CD14-positive monocyte (primary cell): ENCODE results near the gene PKHD1. TPM values are rescaled to one million over a fixed set of nuclear protein-coding genes. Genes with fewer than 3 reads are reported as not detected.

ENCODE experiments used
- DNase-seq, 3 donors: peaks; one replicate each; pipeline ENCODE4 v3.0.0-alpha.2; 2011 to 2022
- H2AFZ ChIP-seq: 2 replicates; pipeline ENCODE4 v1.6.0; 2012; ENCODE audit warnings: mild to moderate bottlenecking, low read depth, low read length, inconsistent platforms; ENCODE audit not compliant: insufficient read depth, poor library complexity, severe bottlenecking
- H3K27ac ChIP-seq, 2 donors: 1 replicate in 1 of 2; 2 replicates in 1 of 2; pipeline ENCODE4 v1.5.1; 2012 to 2013; ENCODE audit warnings: low read length in 2 of 2, control low read depth in 1 of 2, inconsistent platforms in 1 of 2, low read depth in 1 of 2, mild to moderate bottlenecking in 1 of 2
- H3K27me3 ChIP-seq, 2 donors: one replicate each; pipeline versions ENCODE4 v1.6.0 to v1.6.1; 2011 to 2013; ENCODE audit warnings: low read length in 2 of 2; ENCODE audit not compliant: control insufficient read depth in 2 of 2, insufficient read depth in 2 of 2
- H3K36me3 ChIP-seq, 2 donors: replicated peaks in 1 of 2; 1 replicate in 1 of 2; 2 replicates in 1 of 2; pipeline versions ENCODE4 v1.5.1 to v1.6.1; 2012 to 2013; ENCODE audit warnings: low read length in 2 of 2, control low read depth in 1 of 2, inconsistent platforms in 1 of 2, mild to moderate bottlenecking in 1 of 2; ENCODE audit not compliant: insufficient read depth in 2 of 2, control insufficient read depth in 1 of 2
- H3K4me1 ChIP-seq, 2 donors: 1 replicate in 1 of 2; 2 replicates in 1 of 2; pipeline versions ENCODE4 v1.5.1 to v1.6.1; 2012 to 2013; ENCODE audit warnings: low read length in 2 of 2, control low read depth in 1 of 2, inconsistent platforms in 1 of 2, mild to moderate bottlenecking in 1 of 2, moderate library complexity in 1 of 2; ENCODE audit not compliant: insufficient read depth in 2 of 2, control insufficient read depth in 1 of 2
- H3K4me2 ChIP-seq: replicated peaks from 2 replicates; pipeline ENCODE3; 2012; ENCODE audit warnings: low read length, moderate library complexity, mild to moderate bottlenecking; ENCODE audit not compliant: poor library complexity, severe bottlenecking; ENCODE audit errors: extremely low read depth
- H3K4me3 ChIP-seq, 3 experiments: fragments of 200-600 bp in 1 of 3; sonication (generic) in 1 of 3; replicated peaks in 1 of 3; 1 replicate in 2 of 3; 2 replicates in 1 of 3; pipeline ENCODE4 v1.5.1; 2011 to 2013; ENCODE audit warnings: low read length in 3 of 3, mild to moderate bottlenecking in 3 of 3, control low read depth in 2 of 3, low read depth in 2 of 3, inconsistent platforms in 1 of 3, moderate library complexity in 1 of 3
- H3K79me2 ChIP-seq: 2 replicates; pipeline ENCODE4 v1.6.0; 2012; ENCODE audit warnings: mild to moderate bottlenecking, control low read depth, inconsistent platforms, low read length, moderate library complexity; ENCODE audit not compliant: insufficient read depth
- H3K9ac ChIP-seq: 2 replicates; pipeline ENCODE4 v1.6.0; 2017; ENCODE audit warnings: low read length, mild to moderate bottlenecking; ENCODE audit not compliant: insufficient read depth, poor library complexity, severe bottlenecking
- H3K9me3 ChIP-seq, 2 donors: replicated peaks in 1 of 2; 1 replicate in 1 of 2; 2 replicates in 1 of 2; pipeline versions ENCODE4 v1.5.1 to v1.6.1; 2012 to 2013; ENCODE audit warnings: low read length in 2 of 2, control low read depth in 1 of 2; ENCODE audit not compliant: control insufficient read depth in 1 of 2, insufficient read depth in 1 of 2
- H4K20me1 ChIP-seq: 2 replicates; pipeline ENCODE4 v1.6.0; 2012; ENCODE audit warnings: mild to moderate bottlenecking, low read length, control low read depth, moderate library complexity; ENCODE audit not compliant: insufficient read depth
- H3K27ac Mint-ChIP-seq, 7 donors: one replicate each; pipeline ENCODE4 v1.8.0; 2020; ENCODE audit warnings: mild to moderate bottlenecking in 7 of 7, mixed read lengths in 7 of 7, moderate library complexity in 6 of 7, inconsistent platforms in 2 of 7
- H3K27me3 Mint-ChIP-seq, 3 donors: one replicate each; pipeline ENCODE4 v1.8.0; 2021 to 2022; ENCODE audit warnings: low read depth in 3 of 3, mild to moderate bottlenecking in 3 of 3, mixed read lengths in 3 of 3, moderate library complexity in 3 of 3, inconsistent platforms in 1 of 3
- H3K36me3 Mint-ChIP-seq, 2 donors: one replicate each; pipeline ENCODE4 v1.8.0; 2020; ENCODE audit warnings: mixed read lengths in 2 of 2, inconsistent platforms in 1 of 2, mild to moderate bottlenecking in 1 of 2
- H3K4me1 Mint-ChIP-seq: one replicate; pipeline ENCODE4 v1.8.0; 2020; ENCODE audit warnings: mild to moderate bottlenecking, mixed read lengths
- H3K4me3 Mint-ChIP-seq, 2 donors: one replicate each; pipeline ENCODE4 v1.8.0; 2020; ENCODE audit warnings: mild to moderate bottlenecking in 2 of 2, mixed read lengths in 2 of 2, moderate library complexity in 1 of 2
- H3K9me3 Mint-ChIP-seq, 7 donors: one replicate each; pipeline ENCODE4 v1.8.0; 2020 to 2022; ENCODE audit warnings: mixed read lengths in 7 of 7, mild to moderate bottlenecking in 6 of 7, moderate library complexity in 6 of 7, inconsistent platforms in 2 of 7
- CTCF ChIP-seq: fragments of 200-600 bp; IDR thresholded peaks from one replicate; pipeline ENCODE4 v1.8.0; 2022; ENCODE audit warnings: antibody characterized with exemption, mild to moderate bottlenecking
- WGBS: methylation state at CpG from one replicate; pipeline ENCODE4 v1.1.5; 2013; ENCODE audit warnings: missing lambda C conversion rate; ENCODE audit not compliant: insufficient coverage; 5-methylcytosine and 5-hydroxymethylcytosine counted together
- intact Hi-C, 2 donors: fragments of 100-400 bp; cut with micrococcal nuclease; formaldehyde crosslinking; loops; one replicate each; pipeline versions ENCODE4 v1.15.0 to v1.15.1; 2023
- polyA plus RNA-seq, 3 donors: library from polyadenylated mRNA; depleted of rRNA in 1 of 3; unstranded in 2 of 3; stranded (reverse) in 1 of 3; fragments of 300-500 nt in 2 of 3; fragments of >200 nt in 1 of 3; fragmentation: Illumina TruSeq in 2 of 3; gene quantifications; 1 replicate in 2 of 3; 2 replicates in 1 of 3; pipeline ENCODE4 v1.2.3, GENCODE V29; 2012 to 2021

PKHD1 gene
- polyA plus RNA-seq, 3 donors: not detected

- no peak overlapping the region for H3K9ac ChIP-seq
- Mint-ChIP-seq H3K4me3 (no peak overlapping the region), H3K9me3 (peaks cover 0 to 7% (median 4%) of the 10 kb centered on the region in 7 donors), H3K27me3 (peaks cover 0 to 2% (median 0%) of the 10 kb centered on the region in 3 donors), H3K36me3 (no peaks in the 10 kb centered on the region), H3K27ac (no peak overlapping the region), H3K4me1 (no peaks in the 10 kb centered on the region)
- no peaks in the 10 kb centered on the region for H3K4me1 ChIP-seq
- no peaks in the 10 kb centered on the region for H3K27me3 ChIP-seq
- H4K20me1 ChIP-seq: no peaks in the 10 kb centered on the region
- intact Hi-C loops: no loop called here
- no peak for TF ChIP-seq CTCF
- H3K79me2 ChIP-seq: no peaks in the 10 kb centered on the region
- H3K9me3 ChIP-seq: no peaks in the 10 kb centered on the region
- H3K27ac ChIP-seq: no peak overlapping the region
- no peak overlapping the region for H3K4me3 ChIP-seq
- no peaks in the 10 kb centered on the region for H3K36me3 ChIP-seq
- H2AFZ ChIP-seq: no peak overlapping the region
- H3K4me2 ChIP-seq: no peak overlapping the region
- 100% methylated on average over 1 of the region's 1 CpG for WGBS
- DNase-seq: no peak
Measured at GRCh38 chr6:51765230-51765629, 322.2 kb downstream of the PKHD1 start.

GRCh38 chr6:51753635-51754034, 333.8 kb downstream of the PKHD1 start:
- Mint-ChIP-seq H3K4me3 (no peak overlapping the region), H3K9me3 (peaks cover 0 to 2% (median 0%) of the 10 kb centered on the region in 7 donors), H3K27ac (no peak overlapping the region), H3K36me3 (no peaks in the 10 kb centered on the region), H3K4me1 (no peaks in the 10 kb centered on the region), H3K27me3 (peaks cover 0 to 1% (median 0%) of the 10 kb centered on the region in 3 donors)
- 65% methylated on average over 3 of the region's 6 CpGs for WGBS
- Histone ChIP-seq H3K27me3 (no peaks in the 10 kb centered on the region), H4K20me1 (no peaks in the 10 kb centered on the region), H2AFZ (no peak overlapping the region), H3K9me3 (no peaks in the 10 kb centered on the region), H3K27ac (no peak overlapping the region), H3K9ac (no peak overlapping the region), H3K4me1 (no peaks in the 10 kb centered on the region), H3K36me3 (no peaks in the 10 kb centered on the region), H3K4me2 (no peak overlapping the region), H3K4me3 (no peak overlapping the region), H3K79me2 (no peaks in the 10 kb centered on the region)
- no peak for DNase-seq
- intact Hi-C loops: no loop called here
- peak; percentile 25 for TF ChIP-seq CTCF
